ENCODE measurements around the gene CSAD. TPM values are rescaled to one million over a fixed set of nuclear protein-coding genes. Genes with fewer than 3 reads are reported as not detected.
A peak's percentile ranks its signal among the peaks of the same experiment; 100 is the strongest.

Gene CSAD
- total and polyA plus RNA-seq, 2 of the 13 experiments (the other 11 are each of a cell fraction or from before 2014, with no cell fraction given), result 7.2 to 23.5 TPM

DNA sequence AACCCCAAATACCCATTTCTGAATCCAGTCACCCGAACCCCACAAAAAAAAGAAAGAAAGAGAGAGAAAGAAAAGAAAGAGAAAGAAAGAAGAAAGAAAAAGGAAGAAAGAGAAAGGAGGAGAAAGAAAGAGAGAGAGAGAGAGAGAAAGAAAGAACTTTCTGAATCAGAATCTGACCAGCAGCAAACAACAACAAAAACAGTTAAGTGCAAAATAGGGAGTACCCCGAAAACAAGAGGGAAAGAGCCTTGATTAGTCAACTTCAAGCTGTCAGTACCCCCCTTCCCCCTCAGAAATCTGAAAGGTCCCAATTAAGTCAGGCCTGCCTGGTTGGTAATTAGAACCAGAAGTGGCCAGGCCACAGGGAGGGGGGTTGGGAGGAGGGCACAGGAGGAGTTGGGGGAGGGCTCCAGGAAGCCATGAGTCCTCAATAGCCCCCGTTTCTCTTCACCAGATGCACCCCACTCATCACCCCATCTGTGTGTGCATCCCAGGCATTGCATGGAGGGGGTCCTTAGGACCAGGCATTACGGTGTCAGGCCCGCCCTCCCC is 41.5 kb upstream of the CSAD start:
- Histone ChIP-seq H3K9ac (ENCODE audit: insufficient read depth, low read depth, low read length) (no peak overlapping the region), H3K79me2 (ENCODE audit: insufficient read depth, low read length) (no peaks in the 10 kb centered on the region), H3K9me3 (ENCODE audit: low read length) (no peaks in the 10 kb centered on the region), H3K4me1 (ENCODE audit: insufficient read depth, low read length) (peaks cover 58% of the 10 kb centered on the region), H3K27me3 (ENCODE audit: control insufficient read depth in 1 of 2, insufficient read depth in 2 of 2, low read length in 2 of 2) (peaks cover 0 to 23% of the 10 kb centered on the region in 2 experiments; a peak in 4 of 5 replicates), H4K20me1 (ENCODE audit: insufficient read depth, low read length) (no peaks in the 10 kb centered on the region), H3K27ac (ENCODE audit: extremely low read length, insufficient read depth, low read length) (no peak overlapping the region), H3K4me2 (ENCODE audit: low read depth, low read length) (peak overlapping the region; percentile 100), H3K36me3 (replicated peaks in 1 of 2; ENCODE audit: control insufficient read depth in 1 of 2, insufficient read depth in 2 of 2, low read length in 2 of 2) (no peaks in the 10 kb centered on the region), H2AFZ (ENCODE audit: low read length) (no peak overlapping the region), H3K4me3 (replicated peaks in 1 of 3; ENCODE audit: insufficient read depth in 1 of 3, low read depth in 2 of 3, low read length in 3 of 3) (peak overlapping the region; percentile 36 to 89 (median 89))
- DNase-seq (ENCODE audit: low spot score) (no peak), FAIRE-seq (no peak), ATAC-seq (no peak)
- POLR2A ChIA-PET, result no interaction called here
- intact Hi-C loops (cut with micrococcal nuclease; ENCODE audit: unreplicated experiment), result loop anchor here (5.0 kb wide), 1 partner anchor 75 kb away; the partner anchor contains the start of genes MYG1 and PFDN5
- CTCF ChIA-PET (ENCODE audit: low intra/inter-chr PET ratio, low total read pairs), result no interaction called here
- 13% methylated on average over 5 of the region's 5 CpGs for WGBS (ENCODE audit: low lambda C conversion rate)
- TF ChIP-seq, protein P1, sequence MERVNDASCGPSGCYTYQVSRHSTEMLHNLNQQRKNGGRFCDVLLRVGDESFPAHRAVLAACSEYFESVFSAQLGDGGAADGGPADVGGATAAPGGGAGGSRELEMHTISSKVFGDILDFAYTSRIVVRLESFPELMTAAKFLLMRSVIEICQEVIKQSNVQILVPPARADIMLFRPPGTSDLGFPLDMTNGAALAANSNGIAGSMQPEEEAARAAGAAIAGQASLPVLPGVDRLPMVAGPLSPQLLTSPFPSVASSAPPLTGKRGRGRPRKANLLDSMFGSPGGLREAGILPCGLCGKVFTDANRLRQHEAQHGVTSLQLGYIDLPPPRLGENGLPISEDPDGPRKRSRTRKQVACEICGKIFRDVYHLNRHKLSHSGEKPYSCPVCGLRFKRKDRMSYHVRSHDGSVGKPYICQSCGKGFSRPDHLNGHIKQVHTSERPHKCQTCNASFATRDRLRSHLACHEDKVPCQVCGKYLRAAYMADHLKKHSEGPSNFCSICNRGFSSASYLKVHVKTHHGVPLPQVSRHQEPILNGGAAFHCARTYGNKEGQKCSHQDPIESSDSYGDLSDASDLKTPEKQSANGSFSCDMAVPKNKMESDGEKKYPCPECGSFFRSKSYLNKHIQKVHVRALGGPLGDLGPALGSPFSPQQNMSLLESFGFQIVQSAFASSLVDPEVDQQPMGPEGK (CRISPR knock-in tag; IDR thresholded peaks at IDR 0.05), result 0 out of 2 replicates have a peak, but pooled peaks have one; percentile 39
- TF ChIP-seq TCF12 (IDR thresholded peaks at IDR 0.05) (no peak), TCF12 (CRISPR knock-in tag; IDR thresholded peaks at IDR 0.05) (no peak)
- in situ Hi-C loops (cut with HindIII; ENCODE audit: extremely low pct_ligation_motif_present, low pct_unique_long_range_greater_than_20kb), result no loop called here
- BruUV-seq (replicated peaks), result no TSS peak

Measured in HepG2 (cell line).